GM21390 (cell line): ENCODE measurements around the gene VARS1.

ENCODE experiments used
- ATAC-seq: cut with Tn5 transposase; IDR thresholded peaks from one replicate; pipeline ENCODE4 v1.9.1; 2021; ENCODE audit not compliant: unreplicated experiment

Gene VARS1

GRCh38 chr6:31749301-31750036 lies 46.1 kb downstream of the VARS1 start:
- no peak for ATAC-seq
